NCI-H82 treated with DMSO at 0.1 percent for 48 hours (cell line): ENCODE measurements around the gene TXNL4A.
"Not testable (repeated sequence)": the region's sequence is repeated elsewhere in the genome, so short reads cannot be mapped to it uniquely, and the experiment has no call there.

Source experiments
- DNase-seq: peaks from one replicate; lab custom pipeline; 2025; ENCODE audit not compliant: unreplicated experiment; lab: John Stamatoyannopoulos, UW

The TXNL4A gene

DNA sequence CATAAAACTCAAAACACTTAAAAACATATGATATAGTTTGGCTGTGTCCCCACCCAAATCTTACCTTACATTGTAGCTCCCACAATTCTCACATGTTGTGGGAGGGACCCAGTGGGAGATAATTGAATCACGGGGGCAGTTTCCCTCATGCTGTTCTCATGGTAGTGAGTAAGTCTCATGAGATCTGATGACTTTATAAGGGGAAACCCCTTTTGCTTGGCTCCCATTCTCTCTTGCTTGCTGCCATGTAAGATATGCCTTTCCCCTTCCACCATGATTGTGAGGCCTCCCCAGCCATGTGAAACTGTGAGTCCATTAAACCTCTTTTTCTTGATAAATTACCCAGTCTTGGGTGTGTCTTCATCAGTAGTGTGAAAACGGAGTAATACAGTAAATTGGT, 11.3 kb upstream of the TXNL4A start:
- DNase-seq: not testable (repeated sequence)

DNA sequence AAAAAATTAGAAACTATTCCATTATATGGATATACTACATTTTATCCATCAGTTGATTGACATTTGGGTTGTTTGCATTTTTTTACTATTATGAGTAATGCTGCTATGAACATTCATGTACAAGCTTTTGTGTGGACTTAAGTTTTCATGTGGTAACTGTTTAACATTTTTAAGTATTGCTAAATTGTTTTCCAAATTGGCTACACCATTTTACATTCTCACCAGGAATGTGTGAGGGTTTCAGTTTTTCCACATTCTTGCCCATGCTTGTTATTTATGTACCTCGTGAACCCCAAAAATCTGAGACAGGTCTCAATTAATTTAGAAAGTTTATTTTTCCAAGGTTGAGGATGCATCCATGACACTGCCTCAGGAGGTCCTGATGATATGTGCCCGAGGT, 3.1 kb upstream of the TXNL4A start:
- no peak for DNase-seq

DNA sequence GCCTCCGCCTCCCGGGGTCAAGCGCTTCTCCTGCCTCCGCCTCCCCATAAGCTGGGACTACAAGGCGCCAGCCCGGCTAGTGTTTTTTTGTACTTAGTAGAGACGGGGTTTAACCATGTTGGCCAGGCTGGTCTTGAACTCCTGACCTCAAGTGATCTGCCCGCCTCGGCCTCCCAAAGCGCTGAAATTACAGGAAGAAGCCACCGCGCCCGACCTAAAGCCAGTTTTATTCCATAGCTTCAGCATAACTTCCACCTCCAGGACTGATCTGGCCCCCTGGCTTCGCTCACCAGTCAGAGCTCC, 783 bp upstream of the TXNL4A start:
- DNase-seq: no peak

DNA sequence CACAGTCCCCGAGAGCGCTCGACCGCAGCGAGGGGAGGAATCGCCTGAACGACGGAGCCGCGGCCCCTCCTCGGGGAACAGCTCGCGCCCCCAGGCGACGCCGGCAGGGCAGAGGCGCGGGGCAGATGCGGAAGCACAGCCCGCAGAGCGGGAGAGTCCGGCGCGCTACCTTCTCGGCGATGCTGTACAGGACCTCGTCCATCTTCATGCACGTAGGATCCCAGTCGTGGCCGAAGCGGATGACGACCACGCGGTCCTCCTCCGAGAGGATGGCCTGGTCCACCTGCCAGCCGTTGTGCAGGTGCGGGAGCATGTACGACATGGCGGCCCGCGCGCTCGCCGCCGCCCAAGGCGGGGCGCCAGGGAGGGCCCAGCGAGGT, 302 bp downstream of the TXNL4A start:
- DNase-seq: no peak

DNA sequence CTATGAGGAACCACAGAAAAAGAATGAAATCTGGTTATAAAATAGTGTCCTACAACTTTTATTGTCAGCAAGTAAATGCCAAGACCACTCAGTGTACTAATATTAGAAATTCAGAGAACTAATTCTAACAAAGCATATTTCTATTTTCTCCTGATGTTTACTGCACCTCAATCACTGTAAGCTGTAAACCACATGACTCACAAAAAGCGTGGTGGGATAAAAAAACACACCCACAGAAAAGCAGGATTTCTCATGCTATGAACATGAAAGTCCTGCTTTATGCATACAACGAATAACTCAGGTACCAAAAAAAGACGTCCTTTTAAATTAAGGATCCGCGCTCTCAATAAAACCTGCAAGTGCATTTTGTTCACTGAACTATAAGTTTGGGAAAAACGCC, 797 bp downstream of the TXNL4A start:
- no peak for DNase-seq

DNA sequence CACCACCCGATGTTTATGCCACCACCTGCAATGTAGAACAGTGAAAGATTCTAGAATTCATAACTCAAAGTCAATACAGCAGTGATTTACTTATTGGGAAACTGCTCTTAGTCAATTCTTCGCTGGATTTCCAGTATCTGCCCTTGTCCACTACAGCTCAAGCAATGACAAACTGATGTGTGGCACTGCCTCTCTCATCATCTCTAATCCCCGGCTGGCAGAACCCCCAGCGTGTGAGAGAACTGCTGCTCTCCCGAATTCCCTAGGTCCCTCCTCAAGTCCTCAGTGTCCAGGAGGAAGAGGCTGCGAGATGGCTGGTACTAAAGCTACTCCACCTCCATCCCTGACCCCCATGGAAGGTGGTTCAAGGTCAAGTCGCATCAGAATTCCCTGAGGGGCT, 1.6 kb downstream of the TXNL4A start:
- DNase-seq: no peak

DNA sequence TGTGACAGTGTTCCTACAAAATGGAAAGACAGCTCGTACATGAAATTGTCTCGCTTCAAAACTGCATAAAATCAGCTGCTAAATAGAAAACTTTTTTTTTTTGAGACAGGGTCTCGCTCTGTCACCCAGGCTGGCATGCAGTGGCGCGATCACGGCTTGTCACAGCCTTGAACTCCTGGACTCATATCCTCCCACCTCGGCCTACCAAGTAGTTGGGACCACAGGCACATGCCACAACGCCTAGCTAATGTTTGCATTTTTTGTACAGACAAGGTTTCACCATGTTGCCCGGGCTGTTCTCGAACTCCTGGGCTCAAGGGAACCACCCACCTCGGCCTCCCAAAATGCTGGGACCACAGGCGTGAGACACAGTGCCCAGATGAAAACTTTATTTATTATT, 3.2 kb downstream of the TXNL4A start:
- DNase-seq: no peak

DNA sequence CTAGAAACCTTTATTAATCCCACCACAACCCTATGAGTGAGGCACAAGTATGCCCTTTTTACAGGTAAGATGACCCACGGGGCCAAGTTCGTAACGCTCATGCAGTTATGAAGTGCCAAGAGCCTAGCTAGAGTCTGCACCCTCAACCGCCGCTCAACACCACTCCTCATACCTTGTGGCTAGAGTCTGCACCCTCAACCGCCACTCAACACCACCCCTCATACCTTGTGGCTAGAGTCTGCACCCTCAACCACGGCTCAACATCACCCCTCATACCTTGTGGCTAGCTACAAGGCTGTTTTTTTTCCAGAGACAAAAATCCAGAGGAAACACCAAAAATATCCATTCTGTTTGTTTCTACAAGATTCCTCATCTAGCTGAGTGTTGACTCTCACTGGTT, 4.6 kb downstream of the TXNL4A start:
- DNase-seq: no peak

DNA sequence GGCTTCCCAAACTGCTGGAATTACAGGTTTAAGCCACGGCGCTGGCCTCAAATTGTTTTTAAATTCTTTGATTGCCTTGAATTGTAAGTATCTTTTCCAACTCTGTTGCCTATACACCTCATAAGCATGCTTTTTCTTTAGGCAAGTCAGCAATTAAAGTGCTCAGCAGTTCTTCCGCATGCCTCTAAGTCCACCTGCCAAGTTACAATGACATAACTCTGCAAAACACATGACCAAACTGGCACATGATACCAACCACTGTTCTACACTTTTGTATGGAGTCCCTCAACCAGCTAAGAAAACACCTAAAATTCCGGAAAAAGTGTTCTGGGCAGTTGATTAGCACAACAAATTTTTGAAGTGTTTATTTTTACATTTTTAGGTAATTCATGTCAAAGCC, 5.1 kb downstream of the TXNL4A start:
- DNase-seq: no peak

DNA sequence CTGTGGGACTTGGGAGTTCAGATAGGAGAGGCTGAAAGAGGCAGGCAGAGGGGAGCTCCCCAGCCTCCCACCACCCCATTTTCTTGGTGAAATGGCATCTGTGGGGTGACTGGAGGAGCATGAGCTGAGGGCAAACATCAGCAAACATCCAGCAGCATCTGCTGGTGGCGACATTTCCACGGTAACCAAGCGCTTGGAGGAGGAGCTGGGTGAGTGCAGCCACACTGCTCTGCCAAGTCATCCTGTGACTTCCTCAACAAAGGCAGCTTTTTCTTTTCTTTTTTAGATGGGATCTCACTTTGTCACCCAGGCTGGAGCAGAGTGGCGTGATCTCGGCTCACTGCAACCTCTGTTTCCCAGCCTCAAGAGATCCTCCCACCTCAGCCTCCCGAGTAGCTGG, 5.6 kb downstream of the TXNL4A start:
- DNase-seq: no peak

DNA sequence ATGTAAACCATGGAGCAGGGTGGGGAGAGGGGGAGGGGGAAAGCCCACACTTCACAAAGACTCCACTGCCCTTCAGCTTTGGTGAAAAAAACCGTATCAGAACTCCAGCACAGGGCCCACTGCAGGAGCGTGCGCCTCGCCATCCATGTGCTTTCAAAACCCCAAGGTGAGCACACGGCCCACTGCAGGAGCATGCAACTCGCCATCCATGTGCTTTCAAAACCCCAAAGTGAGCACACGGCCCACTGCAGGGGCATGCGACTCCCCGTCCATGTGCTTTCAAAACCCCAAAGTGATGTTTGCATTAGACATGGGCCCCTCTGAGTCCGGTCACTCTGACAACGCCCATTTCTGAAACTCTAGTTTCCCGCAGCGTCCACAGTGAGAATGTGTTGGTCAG, 7.8 kb downstream of the TXNL4A start:
- DNase-seq: no peak

DNA sequence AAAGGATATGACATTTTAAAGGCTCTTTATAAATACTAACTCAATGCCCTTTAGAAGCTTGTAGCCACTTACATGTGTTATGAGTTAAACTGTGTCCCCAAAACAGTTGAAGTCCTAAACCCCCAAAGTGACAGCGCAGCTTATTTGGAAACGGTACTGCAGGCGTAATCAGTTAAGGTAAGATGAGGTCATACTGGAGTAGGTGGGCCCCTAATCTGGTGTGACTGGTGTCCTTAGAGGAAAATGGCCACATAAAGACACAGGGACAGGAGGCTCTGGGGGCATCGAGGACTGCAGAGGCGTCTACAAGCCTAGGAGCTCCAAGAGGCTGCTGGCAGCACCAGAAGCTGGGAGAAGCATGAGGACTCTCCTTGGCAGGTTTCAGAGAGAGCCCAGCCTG, 8.5 kb downstream of the TXNL4A start:
- DNase-seq: no peak

DNA sequence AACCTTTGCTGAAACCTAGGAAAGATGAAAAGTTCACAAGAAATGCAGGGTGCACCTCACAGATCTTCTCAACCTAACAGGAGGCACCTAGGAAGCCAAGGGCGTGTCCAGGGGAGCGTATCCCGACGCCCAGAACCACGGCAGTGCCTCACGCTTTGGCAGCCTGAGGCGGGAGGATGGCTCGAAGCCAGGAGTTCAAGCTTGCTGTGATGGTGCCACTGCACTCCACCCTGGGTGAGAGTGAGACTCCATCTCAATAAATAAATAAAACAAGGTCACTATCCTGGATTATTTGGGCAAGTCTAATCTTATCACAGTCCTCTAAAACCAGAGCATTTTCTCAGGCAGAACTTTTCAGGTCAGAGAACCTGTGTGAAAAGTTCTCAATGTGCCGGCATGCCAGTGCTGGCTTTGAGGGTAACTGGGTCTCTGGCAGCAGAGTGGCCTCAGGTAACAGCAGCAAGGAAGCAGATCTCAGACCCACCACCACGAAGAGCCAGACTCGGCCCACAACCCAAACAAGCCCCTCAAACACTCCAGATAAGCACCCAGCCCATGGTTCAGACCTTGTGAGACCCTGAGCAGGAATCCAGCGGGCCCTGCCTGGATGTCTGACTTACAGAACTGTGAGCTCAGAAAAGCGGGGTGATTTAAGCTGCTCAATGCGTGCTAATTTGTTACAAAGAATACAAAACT, 12.2 kb downstream of the TXNL4A start:
- no peak for DNase-seq

DNA sequence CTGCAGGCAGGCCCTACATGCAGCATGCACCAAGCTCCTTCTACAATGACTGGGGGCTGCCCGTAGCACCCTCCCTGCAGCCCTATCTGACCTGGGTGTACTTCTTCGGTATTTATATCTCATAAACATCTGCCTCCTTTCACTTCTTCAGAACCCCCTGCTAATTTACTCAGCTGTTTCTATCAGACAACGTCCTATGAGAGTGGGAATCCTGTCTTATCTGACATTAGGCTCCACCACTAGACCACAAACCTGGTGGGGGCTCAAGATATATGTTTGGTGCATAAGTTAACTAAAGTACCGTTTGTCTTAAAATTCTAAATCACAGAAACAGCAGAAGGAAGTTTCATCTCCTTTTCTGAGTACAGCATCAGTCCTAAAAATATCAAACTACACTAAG, 13.3 kb downstream of the TXNL4A start:
- DNase-seq: no peak

DNA sequence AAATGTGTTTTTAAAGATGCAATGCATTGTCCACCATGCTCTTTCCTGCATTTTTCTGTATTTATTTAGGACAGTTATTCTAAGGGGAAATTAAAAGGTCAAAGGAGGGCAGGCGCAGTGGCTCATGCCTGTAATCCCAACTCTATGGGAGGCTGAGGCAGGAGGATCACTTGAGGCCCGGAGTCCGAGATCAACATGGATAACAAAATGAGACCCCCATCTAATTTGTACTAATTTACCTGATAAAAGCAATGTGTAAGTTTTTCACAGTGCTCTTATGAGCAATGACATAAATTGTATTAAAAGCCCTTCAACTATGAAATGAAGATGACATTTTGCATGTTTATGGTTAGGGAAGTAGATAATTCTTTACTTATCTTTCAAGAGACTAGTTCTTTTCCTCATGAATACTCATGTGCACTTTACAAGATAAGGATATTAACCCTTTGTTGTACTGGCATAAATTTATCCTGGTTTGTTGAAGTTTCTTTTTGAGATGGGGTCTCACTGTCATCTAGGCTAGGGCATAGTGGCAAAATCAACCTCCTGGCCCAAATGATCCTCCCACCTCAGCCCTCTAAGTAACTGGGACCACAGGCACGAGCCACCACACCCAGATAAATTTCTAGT, 14.2 kb downstream of the TXNL4A start:
- DNase-seq: no peak

DNA sequence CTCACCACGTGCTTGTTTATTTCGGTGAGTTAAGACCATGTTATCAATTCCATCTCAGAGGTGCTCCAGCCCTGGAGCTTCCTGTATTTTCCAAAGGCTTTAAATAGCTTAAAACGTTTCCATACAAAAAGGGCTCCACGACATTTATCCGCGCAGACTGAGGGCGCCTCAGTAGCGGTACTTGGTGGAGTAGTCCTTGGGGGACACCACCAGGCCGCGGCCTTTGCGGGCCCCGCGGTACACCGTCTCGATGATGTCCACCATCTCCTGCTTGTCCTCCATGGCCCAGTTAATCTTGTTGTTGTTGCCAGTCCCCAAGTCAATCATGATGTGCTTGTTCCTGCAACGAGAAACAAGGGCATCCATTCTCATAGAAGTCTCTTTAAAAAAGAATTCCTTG, 14.8 kb downstream of the TXNL4A start:
- DNase-seq: no peak

DNA sequence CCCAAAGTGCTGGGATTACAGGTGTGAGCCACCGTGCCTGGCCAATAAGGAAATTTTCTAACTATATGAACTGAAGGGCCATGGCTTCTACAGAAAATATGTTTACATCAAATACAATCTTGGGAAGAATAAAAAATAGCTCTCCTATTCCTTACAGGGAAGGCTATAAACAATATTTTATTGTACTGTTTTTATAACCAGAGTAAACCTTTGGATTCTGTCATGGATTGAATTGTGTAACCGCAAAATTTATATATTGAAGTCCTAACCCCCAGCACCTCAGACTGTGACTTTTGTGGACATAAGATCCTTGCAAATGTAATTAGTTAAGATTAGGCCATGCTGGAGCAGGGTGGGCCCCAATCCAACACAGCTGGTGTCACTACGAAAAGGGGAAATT, 15.6 kb downstream of the TXNL4A start:
- no peak for DNase-seq

DNA sequence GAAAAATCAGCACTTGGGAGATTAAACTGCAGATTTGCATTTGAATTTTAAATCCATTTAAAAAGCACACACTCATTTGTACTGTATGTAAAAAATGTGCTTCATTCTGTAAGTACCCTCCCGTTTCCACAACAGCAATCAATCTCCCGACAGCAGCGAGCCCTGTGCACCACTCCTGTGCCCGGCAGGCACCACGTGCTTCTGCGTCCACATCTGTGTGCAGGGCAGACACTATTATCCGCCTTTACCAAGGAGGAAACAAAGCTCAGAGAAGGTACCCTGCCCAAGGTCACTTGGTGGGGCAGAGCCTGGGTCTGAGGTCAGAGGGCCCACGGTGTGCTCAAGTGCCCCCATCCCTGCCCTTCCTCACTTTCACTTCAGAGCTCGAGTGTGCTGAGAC, 16.4 kb downstream of the TXNL4A start:
- no peak for DNase-seq

DNA sequence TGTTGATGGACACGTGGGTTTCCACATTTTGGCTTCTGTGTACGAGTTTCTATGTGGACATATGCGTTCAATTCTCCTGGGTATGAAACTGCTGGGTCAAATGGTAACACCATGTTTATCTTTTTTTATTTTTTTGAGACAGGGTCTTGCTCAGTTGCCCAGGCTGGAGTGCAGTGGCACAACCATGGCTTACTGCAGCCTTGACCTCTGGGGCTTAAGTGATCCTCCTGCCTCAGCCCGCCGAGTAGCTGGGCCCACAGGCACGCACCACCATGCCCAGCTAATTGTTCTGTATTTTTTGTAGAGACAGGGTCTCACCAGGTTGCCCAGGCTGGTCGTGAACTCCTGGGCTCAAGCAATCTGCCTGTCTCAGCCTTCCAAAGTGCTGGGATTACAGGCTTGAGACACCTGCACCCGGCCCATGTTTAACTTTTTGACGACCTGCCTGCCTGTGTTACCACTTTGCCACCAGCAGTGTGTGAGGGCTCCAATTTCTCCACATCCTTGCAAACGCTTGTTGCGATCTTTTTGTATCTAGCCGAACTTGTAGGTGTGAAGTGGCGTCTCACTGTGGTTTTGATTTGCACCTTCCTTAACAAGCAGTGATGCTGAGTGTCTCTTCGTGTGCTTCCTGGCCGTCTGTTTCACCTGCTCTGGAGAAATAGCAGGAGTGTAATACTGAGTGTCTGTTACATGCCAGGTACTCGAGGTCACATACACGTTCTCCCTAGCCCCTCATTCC, 17.0 kb downstream of the TXNL4A start:
- no peak for DNase-seq

DNA sequence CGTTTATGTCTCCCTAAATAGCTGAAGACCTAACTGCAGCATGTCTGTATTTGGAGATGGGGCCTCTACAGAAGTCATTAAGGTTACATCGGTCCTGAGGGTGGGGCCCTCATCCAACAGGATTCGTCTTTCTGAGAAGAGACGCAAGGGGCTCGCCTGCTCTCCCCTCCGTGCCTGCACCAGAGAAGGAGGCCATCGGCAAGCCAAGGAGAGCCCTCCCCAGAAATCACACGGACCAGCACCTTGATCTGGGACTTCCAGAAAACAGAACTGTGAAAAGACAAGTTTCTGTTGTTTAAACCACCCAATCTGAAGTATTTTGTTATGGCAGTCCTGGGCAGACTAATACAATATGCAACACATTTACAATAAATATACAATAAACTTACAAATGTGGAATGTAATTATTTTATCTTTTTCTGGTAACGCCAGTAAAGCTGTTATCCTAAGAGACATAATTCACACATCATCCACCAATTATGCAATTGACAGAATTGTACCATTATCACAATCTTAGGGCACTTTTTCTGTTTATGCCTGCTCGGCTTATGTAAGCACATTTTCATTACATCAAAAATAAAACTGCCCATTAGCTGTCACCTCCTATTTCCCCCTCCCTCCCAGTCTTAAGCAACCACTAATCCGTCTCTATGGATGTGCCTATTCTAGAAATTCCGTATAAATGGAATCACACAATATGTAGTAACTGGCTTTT, 17.8 kb downstream of the TXNL4A start:
- DNase-seq: no peak

DNA sequence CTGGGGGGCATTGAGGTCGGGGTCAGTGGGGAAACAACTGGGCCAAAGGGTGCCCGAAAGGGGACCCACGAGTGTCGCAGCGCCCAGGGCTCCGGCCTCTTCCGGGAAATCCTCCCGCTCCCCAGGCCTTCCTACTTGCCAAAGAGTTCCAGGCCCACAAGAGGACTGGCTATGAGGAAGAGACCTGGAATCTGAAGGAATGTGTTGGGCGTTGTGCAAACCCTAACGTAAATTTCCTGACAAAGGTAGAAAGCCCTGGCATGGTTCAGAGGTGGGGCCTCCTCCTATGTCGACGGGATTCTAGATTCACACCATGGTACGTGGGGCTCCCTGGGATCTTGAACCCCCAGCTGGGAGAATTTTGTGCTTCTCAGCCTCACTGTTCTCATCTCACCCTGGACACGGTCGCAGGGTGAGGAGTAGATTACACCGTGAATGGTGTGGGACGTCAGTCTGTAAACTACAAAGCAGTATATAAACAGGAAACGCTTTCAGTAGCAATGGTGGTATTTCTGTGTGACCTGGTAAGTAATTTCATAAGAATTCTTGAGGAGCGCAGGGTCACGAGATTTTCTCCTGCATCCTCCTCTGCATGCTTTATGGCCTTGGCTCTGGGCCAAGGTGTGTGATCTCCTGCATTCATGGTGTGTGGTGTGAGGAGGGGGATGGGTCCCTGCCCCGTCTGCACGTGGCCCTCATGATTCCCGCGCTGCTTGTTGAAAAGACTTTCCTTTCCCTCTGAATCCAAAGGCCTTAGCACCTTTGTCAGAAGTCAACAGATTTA, 23.1 kb downstream of the TXNL4A start:
- DNase-seq: no peak
